Nephron (organoid): ENCODE results near the gene MAP2K2.

Experiments used
- H3K27ac Mint-ChIP-seq, 3 experiments: 2 replicates each; pipeline ENCODE4 v1.8.0; 2020; ENCODE audit warnings: mixed read lengths in 3 of 3, mild to moderate bottlenecking in 2 of 3, moderate library complexity in 1 of 3
- H3K27me3 Mint-ChIP-seq: 2 replicates; pipeline ENCODE4 v1.8.0; 2021; ENCODE audit warnings: low read depth, mild to moderate bottlenecking, moderate library complexity, mixed read lengths
- H3K36me3 Mint-ChIP-seq: 2 replicates; pipeline ENCODE4 v1.8.0; 2020; ENCODE audit warnings: low read depth, mixed read lengths
- H3K4me1 Mint-ChIP-seq: 2 replicates; pipeline ENCODE4 v1.8.0; 2020; ENCODE audit warnings: mixed read lengths
- H3K4me3 Mint-ChIP-seq, 3 experiments: 2 replicates each; pipeline ENCODE4 v1.8.0; 2020; ENCODE audit warnings: mild to moderate bottlenecking in 3 of 3, mixed read lengths in 3 of 3, moderate library complexity in 2 of 3
- H3K9me3 Mint-ChIP-seq: 2 replicates; pipeline ENCODE4 v1.8.0; 2020; ENCODE audit warnings: mixed read lengths
- TF ChIP-seq, protein P1 (sequence below), 3 experiments: fragments of 200-600 bp; sonication (generic); IDR thresholded peaks; one replicate each; pipeline ENCODE4 v1.5.0; 2021; ENCODE audit warnings: antibody characterized with exemption in 3 of 3; ENCODE audit not compliant: unreplicated experiment in 3 of 3

MAP2K2 gene

DNA sequence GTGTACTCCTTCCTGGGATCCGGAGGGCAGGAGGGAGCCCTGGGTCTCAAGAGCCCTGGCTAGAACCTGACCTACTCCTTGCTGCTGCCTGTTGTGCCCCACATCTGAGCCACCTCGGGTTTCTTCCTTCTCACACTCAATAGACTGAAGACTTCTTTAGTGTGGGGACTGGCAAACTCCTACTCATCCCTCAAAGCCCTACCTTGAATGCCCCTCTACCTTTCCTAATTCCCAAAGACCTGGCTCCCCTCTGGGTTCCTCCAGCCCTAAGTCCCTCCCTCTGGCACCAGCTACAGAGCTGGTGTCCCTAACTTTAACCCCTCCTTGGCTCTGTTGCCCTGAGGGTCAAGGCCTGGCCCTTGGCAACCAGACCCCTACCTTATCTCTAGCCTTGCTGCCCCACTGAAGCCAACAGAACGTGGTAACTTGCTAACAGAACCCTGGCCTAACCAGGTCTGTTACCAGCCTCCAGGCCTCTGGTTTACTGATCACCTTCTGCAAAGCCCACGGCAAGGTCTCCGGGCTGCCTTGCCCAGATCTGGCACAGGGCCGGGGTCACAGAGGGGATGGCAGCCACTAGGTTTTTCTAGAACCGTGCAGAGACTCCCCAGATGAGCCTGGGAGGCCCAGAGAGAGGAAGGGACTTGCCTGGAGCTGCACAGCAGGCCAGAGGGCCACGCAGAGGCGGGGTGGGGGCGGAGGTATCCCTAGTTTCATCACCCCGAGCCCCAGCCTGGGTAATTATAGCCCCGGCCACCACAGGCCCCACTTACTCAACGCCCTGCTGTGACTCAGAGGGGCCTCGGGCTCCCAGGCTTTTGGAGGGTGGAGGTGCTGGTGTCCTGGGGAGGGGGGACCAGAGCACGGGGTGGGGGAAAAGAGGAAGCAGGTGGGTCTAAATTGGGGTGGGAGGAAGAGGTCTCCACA is 72.5 kb downstream of the MAP2K2 start:
- Mint-ChIP-seq H3K9me3 (no peaks in the 10 kb centered on the region), H3K36me3 (peaks cover 37% of the 10 kb centered on the region), H3K4me1 (peaks cover 7% of the 10 kb centered on the region), H3K4me3 (no peak overlapping the region), H3K27me3 (no peaks in the 10 kb centered on the region), H3K27ac (peak overlapping the region in 1 of 3 experiments; percentile 54)
- TF ChIP-seq, protein P1, sequence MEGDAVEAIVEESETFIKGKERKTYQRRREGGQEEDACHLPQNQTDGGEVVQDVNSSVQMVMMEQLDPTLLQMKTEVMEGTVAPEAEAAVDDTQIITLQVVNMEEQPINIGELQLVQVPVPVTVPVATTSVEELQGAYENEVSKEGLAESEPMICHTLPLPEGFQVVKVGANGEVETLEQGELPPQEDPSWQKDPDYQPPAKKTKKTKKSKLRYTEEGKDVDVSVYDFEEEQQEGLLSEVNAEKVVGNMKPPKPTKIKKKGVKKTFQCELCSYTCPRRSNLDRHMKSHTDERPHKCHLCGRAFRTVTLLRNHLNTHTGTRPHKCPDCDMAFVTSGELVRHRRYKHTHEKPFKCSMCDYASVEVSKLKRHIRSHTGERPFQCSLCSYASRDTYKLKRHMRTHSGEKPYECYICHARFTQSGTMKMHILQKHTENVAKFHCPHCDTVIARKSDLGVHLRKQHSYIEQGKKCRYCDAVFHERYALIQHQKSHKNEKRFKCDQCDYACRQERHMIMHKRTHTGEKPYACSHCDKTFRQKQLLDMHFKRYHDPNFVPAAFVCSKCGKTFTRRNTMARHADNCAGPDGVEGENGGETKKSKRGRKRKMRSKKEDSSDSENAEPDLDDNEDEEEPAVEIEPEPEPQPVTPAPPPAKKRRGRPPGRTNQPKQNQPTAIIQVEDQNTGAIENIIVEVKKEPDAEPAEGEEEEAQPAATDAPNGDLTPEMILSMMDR (IDR thresholded peaks at IDR 0.05; ENCODE audit: unreplicated experiment in 3 of 3): no peak

DNA sequence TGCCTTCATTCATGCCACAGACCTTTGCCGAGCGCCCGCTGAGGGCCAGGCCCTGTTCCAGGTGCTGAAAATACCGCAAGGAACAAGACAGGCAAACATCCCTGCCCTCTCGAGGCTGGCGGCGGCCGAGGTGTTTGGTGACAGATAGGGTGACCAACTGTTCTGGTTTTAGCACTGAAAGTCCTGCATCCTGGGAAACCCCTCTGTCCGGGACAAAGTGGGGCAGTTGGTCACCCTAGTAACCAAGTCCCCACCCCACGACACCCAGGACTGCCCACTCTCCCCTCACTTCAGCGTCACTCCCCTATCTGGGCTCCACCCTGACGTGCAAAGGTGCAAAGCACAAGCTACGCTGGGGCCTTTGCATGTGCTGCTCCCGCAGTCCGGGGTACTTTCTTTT is 74.5 kb downstream of the MAP2K2 start:
- TF ChIP-seq, protein P1 (IDR thresholded peaks at IDR 0.05; ENCODE audit: unreplicated experiment in 3 of 3): no peak

DNA sequence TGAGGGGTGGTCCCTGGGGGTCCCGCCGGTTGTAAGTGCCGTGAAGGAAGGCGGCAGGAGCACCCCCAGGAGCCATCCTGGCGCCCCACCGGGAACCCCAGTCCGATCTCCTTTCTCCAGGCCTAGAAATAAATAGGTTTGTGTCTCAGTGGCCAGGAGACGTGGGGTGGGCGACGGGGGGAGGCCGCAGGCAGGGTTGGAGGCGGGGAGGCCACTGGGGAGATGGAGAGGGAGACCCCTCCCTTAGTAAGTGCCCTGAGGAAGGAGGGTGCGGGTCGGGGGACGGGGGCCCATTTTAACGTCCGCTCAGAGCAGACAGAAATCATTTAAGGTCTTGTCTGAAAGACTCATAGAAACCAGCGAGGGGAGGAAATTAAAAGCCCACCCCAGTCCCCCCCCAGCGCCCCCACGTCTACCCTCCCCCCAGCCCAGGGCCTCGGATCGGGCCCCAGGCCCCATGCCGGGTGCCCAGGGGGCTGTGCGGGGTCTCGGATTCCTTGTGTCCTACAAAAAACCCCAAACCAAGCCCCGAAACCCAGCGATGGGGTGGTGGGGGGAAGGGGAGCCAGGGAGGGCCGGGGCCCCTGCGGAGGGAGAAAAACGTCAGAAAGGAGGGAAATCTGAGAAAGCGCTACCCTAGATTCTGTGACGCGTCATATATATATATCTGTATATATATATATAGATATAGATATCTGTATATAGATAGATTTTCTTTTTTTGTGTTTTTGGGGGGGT is 76.8 kb downstream of the MAP2K2 start:
- Mint-ChIP-seq H3K27ac (no peak overlapping the region), H3K36me3 (peaks cover 20% of the 10 kb centered on the region), H3K9me3 (no peaks in the 10 kb centered on the region), H3K4me3 (no peak overlapping the region), H3K27me3 (no peaks in the 10 kb centered on the region), H3K4me1 (peaks cover 3% of the 10 kb centered on the region)
- TF ChIP-seq, protein P1 (IDR thresholded peaks at IDR 0.05; ENCODE audit: unreplicated experiment in 3 of 3): no peak

More for the DNA sequence above, 74.5 kb downstream of the MAP2K2 start:
- H3K36me3 Mint-ChIP-seq: peaks cover 32% of the 10 kb centered on the region
- H3K4me1 Mint-ChIP-seq: peaks cover 9% of the 10 kb centered on the region
- no peaks in the 10 kb centered on the region for H3K27me3 Mint-ChIP-seq
- no peak overlapping the region for H3K27ac Mint-ChIP-seq
- no peak overlapping the region for H3K4me3 Mint-ChIP-seq
- no peaks in the 10 kb centered on the region for H3K9me3 Mint-ChIP-seq

DNA sequence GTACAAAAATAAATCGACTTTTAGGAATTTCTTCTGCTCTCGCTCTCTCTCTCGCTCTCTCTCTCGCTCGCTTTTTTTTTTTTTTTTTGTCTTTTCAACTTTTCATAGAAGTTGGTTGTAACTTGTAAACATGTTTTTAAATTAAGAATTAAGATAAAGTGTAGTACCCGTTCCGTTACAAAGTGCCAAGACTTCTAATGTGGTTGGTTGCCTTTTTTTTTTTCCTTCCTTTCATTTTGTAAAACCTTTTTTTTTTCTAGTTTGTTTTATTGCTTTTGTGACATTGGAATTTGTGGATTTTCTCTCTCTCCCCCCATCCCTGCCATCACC is 77.6 kb downstream of the MAP2K2 start:
- no peak overlapping the region for H3K4me3 Mint-ChIP-seq
- H3K27me3 Mint-ChIP-seq: no peaks in the 10 kb centered on the region
- H3K9me3 Mint-ChIP-seq: no peaks in the 10 kb centered on the region
- TF ChIP-seq, protein P1 (IDR thresholded peaks at IDR 0.05; ENCODE audit: unreplicated experiment in 3 of 3): no peak
- H3K36me3 Mint-ChIP-seq: peaks cover 18% of the 10 kb centered on the region
- peaks cover 3% of the 10 kb centered on the region for H3K4me1 Mint-ChIP-seq
- H3K27ac Mint-ChIP-seq: peak overlapping the region in 1 of 3 experiments; percentile 22

DNA sequence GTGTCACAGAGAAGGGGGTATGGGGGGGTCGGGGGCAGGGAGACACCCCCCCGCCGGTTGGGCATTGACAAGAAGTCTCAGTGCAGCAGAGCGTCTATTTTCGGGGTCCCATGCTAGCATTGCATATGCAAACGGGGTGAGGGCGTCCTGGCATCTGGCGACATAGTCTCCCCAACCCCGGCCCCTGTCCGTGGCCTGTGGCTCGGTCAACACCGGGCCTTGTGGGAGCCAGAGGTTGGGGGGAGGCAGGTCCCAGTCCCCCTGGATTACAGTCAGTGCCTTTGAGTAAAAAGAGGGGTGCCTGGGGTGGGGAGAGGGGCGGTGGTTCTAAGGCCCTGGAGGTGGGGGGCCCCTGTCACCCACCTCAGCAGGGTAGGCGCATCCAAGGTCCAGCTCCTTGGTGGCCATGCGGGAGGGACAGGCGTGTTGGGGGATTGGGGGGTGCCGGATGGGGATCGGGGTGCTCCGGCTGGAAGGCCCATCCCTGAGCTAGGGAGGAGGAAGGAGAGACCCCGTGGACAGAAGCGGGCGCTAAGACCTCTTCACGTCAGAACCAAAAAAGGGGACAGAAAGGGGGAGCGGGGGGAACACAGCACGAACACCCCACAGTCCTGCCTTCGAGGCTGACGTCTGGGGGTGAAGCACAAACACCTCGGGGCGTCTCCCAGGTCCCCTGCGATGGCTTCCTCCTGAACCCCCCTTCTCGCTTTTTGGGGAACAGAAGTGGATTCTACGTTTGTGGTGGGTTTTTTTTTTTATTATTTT is 78.1 kb downstream of the MAP2K2 start:
- Mint-ChIP-seq H3K9me3 (no peaks in the 10 kb centered on the region), H3K27me3 (no peaks in the 10 kb centered on the region), H3K4me1 (peaks cover 3% of the 10 kb centered on the region), H3K36me3 (peaks cover 14% of the 10 kb centered on the region), H3K27ac (no peak overlapping the region), H3K4me3 (no peak overlapping the region)
- TF ChIP-seq, protein P1 (IDR thresholded peaks at IDR 0.05; ENCODE audit: unreplicated experiment in 3 of 3): no peak
